WI38 (cell line): ENCODE data around the gene SMIM32.

ENCODE experiments used
- H3K4me3 ChIP-seq: 2 replicates; pipeline ENCODE4 v1.5.1; 2011; ENCODE audit warnings: low read depth, mild to moderate bottlenecking, control low read depth, low read length
- TF ChIP-seq, protein P1 (sequence below): IDR thresholded peaks from 2 replicates; pipeline ENCODE4 v1.5.1; 2012; ENCODE audit warnings: low read depth, mild to moderate bottlenecking, control low read depth, low read length

The SMIM32 gene

DNA sequence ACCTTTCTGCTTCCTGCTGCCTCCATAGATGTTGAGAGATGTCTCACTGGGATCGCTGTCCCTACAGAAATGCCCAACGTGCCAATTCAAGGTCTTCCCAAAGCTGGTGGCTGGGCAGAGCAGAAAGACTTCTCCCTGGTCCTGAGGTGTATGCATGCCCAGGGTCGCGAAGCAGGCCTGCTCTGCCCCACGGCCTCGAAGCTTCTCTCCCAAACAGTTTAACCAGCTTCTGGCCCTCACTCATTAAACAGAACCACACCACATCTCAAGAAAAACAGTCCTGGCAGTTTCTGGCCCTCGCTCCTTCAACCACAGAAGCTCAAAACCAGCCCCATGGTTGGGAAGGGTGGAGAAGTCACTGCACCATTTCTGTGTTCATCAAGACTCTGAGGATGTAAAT, 14.7 kb upstream of the SMIM32 start:
- H3K4me3 ChIP-seq = no peak overlapping the region
- TF ChIP-seq, protein P1, sequence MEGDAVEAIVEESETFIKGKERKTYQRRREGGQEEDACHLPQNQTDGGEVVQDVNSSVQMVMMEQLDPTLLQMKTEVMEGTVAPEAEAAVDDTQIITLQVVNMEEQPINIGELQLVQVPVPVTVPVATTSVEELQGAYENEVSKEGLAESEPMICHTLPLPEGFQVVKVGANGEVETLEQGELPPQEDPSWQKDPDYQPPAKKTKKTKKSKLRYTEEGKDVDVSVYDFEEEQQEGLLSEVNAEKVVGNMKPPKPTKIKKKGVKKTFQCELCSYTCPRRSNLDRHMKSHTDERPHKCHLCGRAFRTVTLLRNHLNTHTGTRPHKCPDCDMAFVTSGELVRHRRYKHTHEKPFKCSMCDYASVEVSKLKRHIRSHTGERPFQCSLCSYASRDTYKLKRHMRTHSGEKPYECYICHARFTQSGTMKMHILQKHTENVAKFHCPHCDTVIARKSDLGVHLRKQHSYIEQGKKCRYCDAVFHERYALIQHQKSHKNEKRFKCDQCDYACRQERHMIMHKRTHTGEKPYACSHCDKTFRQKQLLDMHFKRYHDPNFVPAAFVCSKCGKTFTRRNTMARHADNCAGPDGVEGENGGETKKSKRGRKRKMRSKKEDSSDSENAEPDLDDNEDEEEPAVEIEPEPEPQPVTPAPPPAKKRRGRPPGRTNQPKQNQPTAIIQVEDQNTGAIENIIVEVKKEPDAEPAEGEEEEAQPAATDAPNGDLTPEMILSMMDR = no peak

DNA sequence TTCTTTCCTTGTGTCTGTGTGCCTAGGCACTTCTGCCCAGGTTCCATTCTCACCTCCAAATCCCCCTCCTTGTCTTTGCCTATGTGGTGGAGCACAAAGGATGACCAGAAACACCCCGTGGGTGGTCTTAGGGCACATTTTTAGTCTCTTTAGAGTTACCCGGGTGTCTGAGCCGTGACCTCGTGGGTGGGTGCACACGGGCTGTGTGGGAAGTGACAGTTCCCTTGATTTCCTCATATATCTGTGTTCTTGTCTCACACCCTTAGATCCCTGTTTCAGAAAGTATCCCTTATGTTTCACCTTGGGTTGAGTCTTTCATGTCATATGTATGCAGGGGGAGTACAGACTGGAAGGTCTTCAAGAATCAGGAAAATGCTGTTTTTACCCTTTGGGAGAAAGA, 13.4 kb upstream of the SMIM32 start:
- TF ChIP-seq, protein P1 = no peak
- no peak overlapping the region for H3K4me3 ChIP-seq

DNA sequence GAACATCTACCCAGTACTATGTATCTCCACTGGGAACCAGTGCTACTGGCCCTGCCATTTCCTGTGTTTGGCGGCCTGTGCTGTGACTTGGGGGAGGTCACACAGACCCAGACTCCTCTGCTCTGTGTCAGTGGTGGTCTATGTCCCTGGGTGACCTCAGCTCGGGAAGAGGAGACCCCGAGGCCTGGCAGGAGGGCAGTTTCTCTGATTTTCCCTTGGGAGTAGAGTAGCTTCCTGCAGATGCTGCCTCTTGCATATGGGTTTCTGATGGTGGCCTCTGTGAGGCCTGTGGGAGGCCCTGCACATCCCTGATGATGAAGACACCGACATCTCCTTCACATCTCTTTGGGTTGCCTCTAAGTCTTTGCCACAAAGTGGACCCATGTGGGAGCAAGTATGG, 13.0 kb upstream of the SMIM32 start:
- TF ChIP-seq, protein P1 = no peak
- H3K4me3 ChIP-seq = no peak overlapping the region

DNA sequence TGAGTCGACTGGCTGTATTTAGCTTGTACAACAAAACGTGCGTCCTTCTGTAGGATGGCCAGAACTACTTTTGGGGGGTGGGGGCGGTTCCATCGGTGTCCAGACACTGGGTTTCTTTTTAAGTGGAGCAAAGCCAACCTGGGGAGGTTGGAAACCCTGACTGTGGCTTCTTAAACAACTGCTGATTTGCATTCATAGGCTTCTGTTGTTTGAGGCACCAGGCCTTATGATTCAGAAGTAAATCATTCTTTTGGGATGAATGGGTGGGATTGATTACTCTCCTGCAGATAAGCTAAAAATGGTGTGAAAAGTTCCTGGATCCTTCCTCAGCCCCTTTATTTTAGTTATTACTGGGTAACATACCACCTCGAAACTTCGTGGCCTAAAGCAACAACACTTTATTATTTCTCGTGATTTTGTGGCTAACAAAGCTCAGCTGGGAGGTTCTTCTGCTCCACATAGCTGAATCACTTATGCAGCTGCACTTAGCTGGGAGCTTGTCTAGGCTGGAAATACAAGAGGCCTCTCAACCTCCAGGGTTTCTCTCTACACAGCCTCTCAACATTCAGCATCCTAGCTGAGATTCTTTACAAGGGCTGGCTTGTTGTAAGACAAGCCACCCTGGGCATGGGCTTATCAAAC, 12.2 kb upstream of the SMIM32 start:
- no peak overlapping the region for H3K4me3 ChIP-seq
- TF ChIP-seq, protein P1 = no peak

DNA sequence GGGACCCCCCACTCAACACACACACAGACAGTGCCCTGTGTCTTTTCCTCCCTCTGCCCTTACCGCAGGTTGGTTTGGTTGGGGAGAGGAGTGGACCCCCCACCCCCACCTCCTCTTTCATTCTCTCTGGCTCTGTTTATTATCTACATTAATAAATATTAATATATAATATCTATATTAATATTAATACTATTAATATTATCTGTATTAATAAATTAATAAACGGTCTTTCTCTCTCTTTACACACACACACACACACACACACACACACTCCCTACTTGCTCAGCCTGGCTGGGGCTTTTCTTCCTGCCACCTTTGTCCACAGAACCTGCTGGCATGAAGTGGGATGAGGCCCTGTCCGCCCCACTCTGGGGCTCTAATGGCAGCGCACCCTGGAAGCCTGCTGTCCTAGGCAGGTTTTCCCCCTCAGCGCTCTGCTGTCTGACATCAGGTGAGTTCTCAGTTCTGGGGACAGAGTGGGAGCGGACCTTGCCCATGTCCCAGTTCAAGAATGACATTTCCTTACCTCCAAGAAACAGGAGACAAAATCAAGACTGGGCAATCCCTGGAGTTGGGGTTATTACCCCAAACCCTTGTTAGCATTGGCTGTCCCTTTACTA, 10.5 kb upstream of the SMIM32 start:
- TF ChIP-seq, protein P1 = no peak
- no peak overlapping the region for H3K4me3 ChIP-seq

DNA sequence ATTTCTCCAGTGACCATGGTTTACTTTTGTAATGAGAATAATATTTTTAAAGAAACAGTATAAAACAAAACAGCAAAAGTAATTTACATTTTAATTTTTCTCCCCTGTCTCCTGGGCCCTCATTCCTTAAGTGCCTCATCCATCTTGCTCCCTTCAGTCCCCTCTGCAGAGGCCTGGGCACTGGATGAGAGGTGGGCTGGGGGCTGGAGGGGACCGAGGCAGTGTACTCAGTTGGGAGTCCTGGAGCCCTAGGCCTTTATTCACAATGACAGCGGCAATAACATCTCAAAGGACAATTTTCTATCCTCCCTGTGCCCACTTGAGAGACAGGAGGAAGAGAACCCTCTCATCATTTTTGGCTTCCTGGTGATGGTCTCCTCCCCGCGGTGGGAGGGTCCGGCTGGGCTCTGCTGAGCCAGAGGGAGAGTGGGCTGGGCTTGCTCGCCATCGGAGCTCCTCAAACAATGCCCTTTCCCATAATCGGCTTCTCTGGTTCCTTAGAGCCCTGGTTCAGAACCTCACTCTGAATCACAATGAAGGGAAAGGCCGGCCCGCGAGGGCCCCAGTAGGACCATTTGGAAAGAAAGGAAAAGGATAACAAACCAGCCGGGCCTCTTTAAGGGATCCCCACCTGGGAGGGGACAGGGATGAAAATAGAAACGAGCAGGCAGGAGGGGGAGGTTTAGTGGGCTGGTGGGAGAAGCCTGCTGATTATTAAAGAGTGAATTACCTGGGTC, 9.7 kb upstream of the SMIM32 start:
- TF ChIP-seq, protein P1 = no peak
- no peak overlapping the region for H3K4me3 ChIP-seq

DNA sequence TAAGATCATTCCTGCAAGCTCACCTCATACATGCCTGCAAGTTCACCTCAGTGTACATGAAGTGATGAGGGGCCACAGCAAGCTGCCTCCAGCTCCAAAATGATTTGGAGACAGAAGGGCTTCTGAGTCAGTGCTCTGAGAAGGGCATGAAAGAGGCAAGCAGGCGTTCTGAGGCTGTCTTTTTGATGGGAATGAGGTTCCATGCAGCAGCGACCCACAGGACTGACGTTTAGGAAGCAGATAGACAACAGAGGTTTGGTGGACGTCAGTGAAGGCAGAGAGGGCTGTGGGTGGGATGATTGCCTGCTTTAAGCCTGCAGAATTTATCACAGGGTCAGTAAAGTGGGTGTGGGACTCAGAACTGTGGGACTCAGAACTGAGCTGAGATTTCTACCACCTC, 8.9 kb upstream of the SMIM32 start:
- no peak overlapping the region for H3K4me3 ChIP-seq
- TF ChIP-seq, protein P1 = no peak
